Nephron (organoid): ENCODE data around the gene DNAJC27.

Experiments used
- H3K27ac Mint-ChIP-seq, 3 experiments: 2 replicates each; pipeline ENCODE4 v1.8.0; 2020; ENCODE audit warnings: mixed read lengths in 3 of 3, mild to moderate bottlenecking in 2 of 3, moderate library complexity in 1 of 3
- H3K27me3 Mint-ChIP-seq: 2 replicates; pipeline ENCODE4 v1.8.0; 2021; ENCODE audit warnings: low read depth, mild to moderate bottlenecking, moderate library complexity, mixed read lengths
- H3K36me3 Mint-ChIP-seq: 2 replicates; pipeline ENCODE4 v1.8.0; 2020; ENCODE audit warnings: low read depth, mixed read lengths
- H3K4me1 Mint-ChIP-seq: 2 replicates; pipeline ENCODE4 v1.8.0; 2020; ENCODE audit warnings: mixed read lengths
- H3K4me3 Mint-ChIP-seq, 3 experiments: 2 replicates each; pipeline ENCODE4 v1.8.0; 2020; ENCODE audit warnings: mild to moderate bottlenecking in 3 of 3, mixed read lengths in 3 of 3, moderate library complexity in 2 of 3
- H3K9me3 Mint-ChIP-seq: 2 replicates; pipeline ENCODE4 v1.8.0; 2020; ENCODE audit warnings: mixed read lengths
- CTCF ChIP-seq, 3 experiments: fragments of 200-600 bp; sonication (generic); IDR thresholded peaks; one replicate each; pipeline ENCODE4 v1.5.0; 2021; ENCODE audit warnings: antibody characterized with exemption in 3 of 3; ENCODE audit not compliant: unreplicated experiment in 3 of 3

DNAJC27 gene

GRCh38 chr2:24950102-24950501 lies 21.7 kb downstream of the DNAJC27 start:
- H3K27ac Mint-ChIP-seq: no peak overlapping the region
- no peak overlapping the region for H3K4me3 Mint-ChIP-seq
- H3K36me3 Mint-ChIP-seq: peaks cover 77% of the 10 kb centered on the region
- H3K9me3 Mint-ChIP-seq: peaks cover 12% of the 10 kb centered on the region
- peaks cover 11% of the 10 kb centered on the region for H3K4me1 Mint-ChIP-seq
- TF ChIP-seq CTCF (IDR thresholded peaks at IDR 0.05; ENCODE audit: unreplicated experiment in 3 of 3): no peak
- no peaks in the 10 kb centered on the region for H3K27me3 Mint-ChIP-seq

- Mint-ChIP-seq H3K9me3 (no peaks in the 10 kb centered on the region), H3K36me3 (peaks cover 61% of the 10 kb centered on the region), H3K4me1 (peaks cover 11% of the 10 kb centered on the region), H3K27ac (peak overlapping the region in 1 of 3 experiments; percentile 9), H3K27me3 (no peaks in the 10 kb centered on the region), H3K4me3 (no peak overlapping the region)
- no peak for TF ChIP-seq CTCF (IDR thresholded peaks at IDR 0.05; ENCODE audit: unreplicated experiment in 3 of 3)
Measured at GRCh38 chr2:24948506-24948905, 23.2 kb downstream of the DNAJC27 start.

- H3K4me1 Mint-ChIP-seq: peaks cover 11% of the 10 kb centered on the region
- H3K9me3 Mint-ChIP-seq: no peaks in the 10 kb centered on the region
- no peak overlapping the region for H3K4me3 Mint-ChIP-seq
- peak overlapping the region in 1 of 3 experiments; percentile 9 for H3K27ac Mint-ChIP-seq
- H3K27me3 Mint-ChIP-seq: no peaks in the 10 kb centered on the region
- peaks cover 52% of the 10 kb centered on the region for H3K36me3 Mint-ChIP-seq
- TF ChIP-seq CTCF (IDR thresholded peaks at IDR 0.05; ENCODE audit: unreplicated experiment in 3 of 3): no peak
Measured at GRCh38 chr2:24947561-24948157, 24.1 kb downstream of the DNAJC27 start.

- no peak overlapping the region for H3K4me3 Mint-ChIP-seq
- H3K27me3 Mint-ChIP-seq: no peaks in the 10 kb centered on the region
- peaks cover 11% of the 10 kb centered on the region for H3K4me1 Mint-ChIP-seq
- TF ChIP-seq CTCF (IDR thresholded peaks at IDR 0.05; ENCODE audit: unreplicated experiment in 3 of 3): no peak
- H3K36me3 Mint-ChIP-seq: peaks cover 37% of the 10 kb centered on the region
- no peak overlapping the region for H3K27ac Mint-ChIP-seq
- no peaks in the 10 kb centered on the region for H3K9me3 Mint-ChIP-seq
Measured at GRCh38 chr2:24945907-24946306, 25.8 kb downstream of the DNAJC27 start.

- no peak for TF ChIP-seq CTCF (IDR thresholded peaks at IDR 0.05; ENCODE audit: unreplicated experiment in 3 of 3)
- Mint-ChIP-seq H3K4me1 (peaks cover 11% of the 10 kb centered on the region), H3K27ac (no peak overlapping the region), H3K36me3 (peaks cover 27% of the 10 kb centered on the region), H3K4me3 (no peak overlapping the region), H3K27me3 (no peaks in the 10 kb centered on the region), H3K9me3 (no peaks in the 10 kb centered on the region)
Measured at GRCh38 chr2:24943427-24944053, 28.2 kb downstream of the DNAJC27 start.

GRCh38 chr2:24939353-24939752 lies 32.4 kb downstream of the DNAJC27 start:
- no peaks in the 10 kb centered on the region for H3K27me3 Mint-ChIP-seq
- H3K4me1 Mint-ChIP-seq: no peaks in the 10 kb centered on the region
- no peak for TF ChIP-seq CTCF (IDR thresholded peaks at IDR 0.05; ENCODE audit: unreplicated experiment in 3 of 3)
- no peak overlapping the region for H3K27ac Mint-ChIP-seq
- no peaks in the 10 kb centered on the region for H3K36me3 Mint-ChIP-seq
- H3K9me3 Mint-ChIP-seq: no peaks in the 10 kb centered on the region
- no peak overlapping the region for H3K4me3 Mint-ChIP-seq
